GM06990 (cell line): ENCODE data around the gene KAT6B.
"Not testable (repeated sequence)": the region's sequence is repeated elsewhere in the genome, so short reads cannot be mapped to it uniquely, and the experiment has no call there.

Experiments
- DNase-seq: peaks from one replicate; pipeline ENCODE4 v3.0.0-alpha.2; 2011; ENCODE audit not compliant: insufficient read length; ENCODE audit errors: extremely low read depth
- H3K27me3 ChIP-seq: replicated peaks from 2 replicates; pipeline ENCODE4 v1.6.0; 2011; ENCODE audit warnings: low read length; ENCODE audit not compliant: control insufficient read depth, insufficient read depth
- H3K36me3 ChIP-seq: 2 replicates; pipeline ENCODE4 v1.5.1; 2011; ENCODE audit warnings: low read length; ENCODE audit not compliant: control insufficient read depth, insufficient read depth
- H3K4me3 ChIP-seq: replicated peaks from 2 replicates; pipeline ENCODE4 v1.5.1; 2011; ENCODE audit warnings: low read depth, mild to moderate bottlenecking, control low read depth, low read length
- CTCF ChIP-seq: IDR thresholded peaks from 2 replicates; pipeline ENCODE4 v1.5.1; 2011; ENCODE audit warnings: low read length, control low read depth, mild to moderate bottlenecking, inconsistent platforms; ENCODE audit not compliant: insufficient read depth, poor library complexity, severe bottlenecking

Gene KAT6B

GRCh38 chr10:74826142-74827044 lies at the start of gene KAT6B:
TSS of gene KAT6B (plus strand) at chr10:74826600. CDS start at chr10:74842858, 16,258 bp downstream.
- TF ChIP-seq CTCF, result peak; percentile 6
- DNase-seq, result peak; percentile 100
- Histone ChIP-seq H3K27me3 (no peaks in the 10 kb centered on the region), H3K4me3 (peak within 1 kb of the TSS; percentile 91), H3K36me3 (no peaks in the 10 kb centered on the region)

- Histone ChIP-seq H3K27me3 (no peaks in the 10 kb centered on the region), H3K36me3 (no peaks in the 10 kb centered on the region), H3K4me3 (no peak overlapping the region)
- no peak for TF ChIP-seq CTCF
- DNase-seq, result no peak
These were observed 47.8 kb upstream of the KAT6B start for GRCh38 chr10:74778436-74779094.

GRCh38 chr10:74781870-74782269 lies 44.5 kb upstream of the KAT6B start:
- not testable (repeated sequence) for DNase-seq, H3K36me3 ChIP-seq, H3K27me3 ChIP-seq, H3K4me3 ChIP-seq

- Histone ChIP-seq H3K36me3 (no peaks in the 10 kb centered on the region), H3K4me3 (no peak overlapping the region), H3K27me3 (no peaks in the 10 kb centered on the region)
- TF ChIP-seq CTCF, result no peak
- DNase-seq, result no peak
These were observed 41.9 kb upstream of the KAT6B start for GRCh38 chr10:74784462-74784861.

- Histone ChIP-seq H3K36me3 (no peaks in the 10 kb centered on the region), H3K4me3 (no peak overlapping the region), H3K27me3 (no peaks in the 10 kb centered on the region)
- DNase-seq, result no peak
- no peak for TF ChIP-seq CTCF
These were observed 40.3 kb upstream of the KAT6B start for GRCh38 chr10:74786126-74786525.

GRCh38 chr10:74787457-74787856 lies 38.9 kb upstream of the KAT6B start:
- TF ChIP-seq CTCF, result no peak

GRCh38 chr10:74791979-74792378 lies 34.4 kb upstream of the KAT6B start:
- H3K36me3 ChIP-seq, DNase-seq, H3K4me3 ChIP-seq: not testable (repeated sequence)

More at GRCh38 chr10:74787457-74787856, 38.9 kb upstream of the KAT6B start:
- H3K27me3 ChIP-seq, result no peaks in the 10 kb centered on the region
- H3K4me3 ChIP-seq, result no peak overlapping the region
- DNase-seq, result no peak
- no peaks in the 10 kb centered on the region for H3K36me3 ChIP-seq

More at GRCh38 chr10:74791979-74792378, 34.4 kb upstream of the KAT6B start:
- H3K27me3 ChIP-seq, result not testable (repeated sequence)
